GM19463 (cell line): ENCODE data around the gene CAMTA1.

ENCODE experiments used
- ATAC-seq: cut with Tn5 transposase; IDR thresholded peaks from one replicate; pipeline ENCODE4 v1.9.1; 2021; ENCODE audit warnings: mild to moderate bottlenecking, moderate library complexity; ENCODE audit not compliant: unreplicated experiment

Gene CAMTA1

DNA sequence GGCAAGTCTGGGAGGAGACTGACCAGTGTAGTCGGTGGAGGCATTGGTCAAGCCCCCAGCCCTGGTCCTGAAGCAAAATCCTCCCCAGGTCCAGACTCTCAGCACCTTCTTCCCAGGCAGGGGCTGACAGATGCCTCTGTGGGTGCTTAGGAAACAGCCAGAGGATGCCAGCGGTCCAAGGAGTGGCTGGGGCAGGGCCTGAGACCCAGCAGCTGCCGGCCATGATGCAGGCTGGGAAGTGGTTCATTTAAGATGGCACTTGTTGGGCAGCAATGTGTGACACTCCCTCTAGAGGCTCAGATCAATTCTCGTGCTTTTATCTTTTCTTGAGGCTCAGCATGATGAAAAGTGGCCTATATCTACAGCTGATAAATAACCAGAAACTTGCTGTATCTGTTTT, 820.8 kb downstream of the CAMTA1 start:
- ATAC-seq, result no peak

DNA sequence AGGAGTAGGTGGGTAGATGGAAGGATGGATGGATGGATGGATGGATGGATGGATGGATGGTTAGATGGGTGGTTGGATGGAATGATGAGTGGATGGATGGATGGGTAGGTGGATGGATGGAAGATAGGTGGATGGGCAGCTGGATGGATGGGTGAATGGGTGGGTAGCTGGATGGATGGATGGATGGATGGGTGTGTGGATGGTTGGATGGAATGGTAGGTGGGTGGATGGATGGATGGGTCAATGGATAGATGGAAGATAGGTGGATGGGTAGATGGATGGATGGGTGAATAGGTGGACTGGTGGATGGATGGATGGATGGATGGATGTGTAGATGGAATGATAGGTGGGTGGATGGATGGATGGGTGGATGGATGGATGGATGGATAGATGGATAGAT, 821.8 kb downstream of the CAMTA1 start:
- ATAC-seq, result no peak

DNA sequence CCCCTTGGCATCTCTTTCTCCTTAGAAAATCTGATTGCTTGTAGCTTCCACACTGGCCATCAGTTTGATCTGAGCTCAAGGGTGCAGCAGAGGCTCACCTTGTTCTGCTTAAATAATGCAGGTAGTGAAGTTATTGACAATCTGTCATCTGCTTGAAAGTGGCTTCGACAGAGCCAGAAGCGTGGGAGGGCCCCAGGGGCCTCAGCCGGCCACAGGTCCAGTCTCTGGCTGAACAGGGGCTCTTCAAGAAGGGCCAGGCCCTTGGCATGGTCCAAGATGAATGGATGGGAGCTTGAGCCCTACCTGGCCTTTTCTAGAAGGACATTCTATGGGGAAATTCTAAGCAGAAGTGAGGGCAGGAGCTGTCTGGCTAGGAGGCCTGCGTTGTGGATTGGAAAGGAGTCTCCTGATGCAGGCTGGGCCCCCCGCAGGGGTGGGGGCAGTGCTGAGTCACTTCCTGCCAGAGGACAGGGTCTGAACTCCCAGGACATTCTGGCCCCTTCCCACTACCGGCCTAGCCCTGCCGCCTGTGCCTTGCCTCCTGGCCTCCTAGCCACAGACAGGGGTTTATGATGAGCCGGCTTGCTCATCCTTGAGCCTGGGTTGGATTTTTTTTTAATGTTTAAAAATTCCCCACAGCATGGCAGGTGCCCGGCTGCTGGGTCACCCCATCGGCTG, 823.5 kb downstream of the CAMTA1 start:
- ATAC-seq, result no peak

DNA sequence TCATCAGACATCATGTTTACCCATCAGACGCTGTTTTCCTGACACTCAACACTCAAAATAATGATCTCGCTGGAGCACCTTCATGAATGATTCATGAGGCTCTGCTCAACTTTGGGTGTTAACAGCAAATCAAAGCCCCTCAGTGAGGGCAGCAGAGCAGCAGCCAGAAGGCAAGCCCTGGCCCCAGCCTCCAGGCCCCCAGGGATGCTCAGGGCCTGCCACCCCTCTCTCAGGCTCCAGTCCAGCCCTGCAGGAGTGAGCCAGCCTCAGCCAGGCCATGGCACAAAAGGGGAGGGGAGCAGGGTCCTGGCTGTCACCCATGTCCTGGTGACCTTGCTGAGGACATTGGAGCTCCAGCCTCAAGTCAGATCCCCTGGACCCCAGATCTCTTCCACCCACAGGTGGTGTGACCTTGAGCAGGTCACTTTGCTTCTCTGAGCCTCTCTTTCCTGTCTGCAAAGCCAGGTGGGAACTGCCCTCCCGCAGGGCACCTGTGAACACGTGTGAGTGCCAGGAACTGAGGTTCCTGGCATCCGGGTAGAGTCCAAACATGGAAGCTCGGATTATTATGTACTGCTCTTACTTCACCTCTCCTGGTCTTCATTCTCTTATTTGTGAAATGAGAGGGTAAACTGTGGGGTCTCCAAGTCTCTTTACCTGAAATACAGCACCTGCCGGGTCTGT, 824.2 kb downstream of the CAMTA1 start:
- ATAC-seq, result no peak

DNA sequence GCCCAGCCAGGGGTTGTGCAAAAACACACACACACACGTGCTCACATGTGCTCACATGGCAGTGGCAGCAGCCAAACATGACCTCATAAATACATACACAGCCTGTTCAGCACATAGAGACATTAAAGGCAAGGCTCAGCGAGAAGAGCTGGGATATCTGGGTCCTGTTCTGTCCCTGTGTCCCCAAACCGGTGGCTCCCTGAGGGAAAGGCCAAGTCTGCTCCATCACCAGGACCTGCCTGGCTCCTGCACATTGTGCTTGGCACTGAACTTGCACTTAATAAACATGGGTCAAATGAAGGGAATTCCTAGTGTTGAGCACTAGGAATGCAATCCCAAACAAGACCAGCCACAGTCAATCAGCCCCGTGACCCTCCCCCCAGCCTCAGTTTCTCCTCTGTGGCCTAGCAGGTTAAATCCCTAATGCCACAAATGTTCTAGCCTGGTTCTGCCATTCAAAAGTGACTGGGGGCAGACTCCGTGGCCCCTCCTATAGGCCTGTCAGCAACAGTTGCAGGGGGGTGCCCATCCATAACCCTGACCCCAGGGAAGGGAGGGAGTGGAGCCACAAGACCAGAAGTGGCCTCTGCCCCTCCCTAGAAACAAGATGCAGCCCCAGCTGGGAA, 825.0 kb downstream of the CAMTA1 start:
- no peak for ATAC-seq

DNA sequence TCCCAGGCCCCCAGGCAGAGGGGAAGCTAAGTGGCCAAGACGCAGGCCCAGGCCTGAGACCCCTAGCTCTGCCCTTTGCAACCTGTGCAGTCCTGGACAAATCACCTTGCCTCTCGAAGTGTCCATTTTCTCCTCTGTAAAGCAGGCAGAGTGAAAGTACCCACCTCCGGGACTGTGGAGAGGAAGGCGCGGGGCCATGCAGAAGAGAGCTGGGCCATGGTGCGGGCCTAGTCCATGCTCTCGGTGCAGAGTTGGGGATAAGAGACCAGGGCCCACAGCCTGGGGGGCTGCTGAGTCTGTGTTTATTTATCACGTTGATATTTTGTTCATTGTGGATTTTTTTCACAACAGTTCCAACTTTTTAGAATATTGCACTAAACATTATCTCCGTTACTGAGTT, 825.7 kb downstream of the CAMTA1 start:
- ATAC-seq, result no peak

DNA sequence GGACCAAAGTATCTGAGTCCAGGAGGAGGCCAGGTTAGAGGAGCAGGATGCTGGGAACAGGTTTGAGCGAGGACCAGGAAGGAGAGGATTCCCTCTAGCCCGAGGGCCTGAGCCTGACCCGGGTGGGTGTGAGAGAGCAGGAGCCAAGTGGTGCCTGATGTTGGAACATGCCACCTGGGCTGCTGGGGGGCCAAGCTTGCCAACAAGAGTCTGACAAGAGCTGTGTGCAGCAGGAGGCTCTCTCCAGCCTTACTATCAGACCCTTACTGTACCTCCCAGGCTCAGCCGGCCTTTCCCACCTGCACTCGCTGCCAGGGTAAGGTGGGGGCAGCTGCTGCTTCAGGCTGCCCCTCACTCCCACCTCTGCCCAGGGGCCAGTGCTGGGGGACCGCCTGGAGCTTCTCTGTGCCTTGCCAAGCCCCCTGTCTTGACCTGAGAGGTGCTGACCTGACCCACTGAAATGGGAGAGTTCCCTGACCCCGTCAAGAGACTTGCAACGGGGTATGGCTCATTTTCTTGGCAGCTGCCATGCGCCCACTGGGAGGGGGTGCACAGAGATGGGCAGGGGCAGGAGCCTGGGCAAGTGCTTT, 826.3 kb downstream of the CAMTA1 start:
- no peak for ATAC-seq

DNA sequence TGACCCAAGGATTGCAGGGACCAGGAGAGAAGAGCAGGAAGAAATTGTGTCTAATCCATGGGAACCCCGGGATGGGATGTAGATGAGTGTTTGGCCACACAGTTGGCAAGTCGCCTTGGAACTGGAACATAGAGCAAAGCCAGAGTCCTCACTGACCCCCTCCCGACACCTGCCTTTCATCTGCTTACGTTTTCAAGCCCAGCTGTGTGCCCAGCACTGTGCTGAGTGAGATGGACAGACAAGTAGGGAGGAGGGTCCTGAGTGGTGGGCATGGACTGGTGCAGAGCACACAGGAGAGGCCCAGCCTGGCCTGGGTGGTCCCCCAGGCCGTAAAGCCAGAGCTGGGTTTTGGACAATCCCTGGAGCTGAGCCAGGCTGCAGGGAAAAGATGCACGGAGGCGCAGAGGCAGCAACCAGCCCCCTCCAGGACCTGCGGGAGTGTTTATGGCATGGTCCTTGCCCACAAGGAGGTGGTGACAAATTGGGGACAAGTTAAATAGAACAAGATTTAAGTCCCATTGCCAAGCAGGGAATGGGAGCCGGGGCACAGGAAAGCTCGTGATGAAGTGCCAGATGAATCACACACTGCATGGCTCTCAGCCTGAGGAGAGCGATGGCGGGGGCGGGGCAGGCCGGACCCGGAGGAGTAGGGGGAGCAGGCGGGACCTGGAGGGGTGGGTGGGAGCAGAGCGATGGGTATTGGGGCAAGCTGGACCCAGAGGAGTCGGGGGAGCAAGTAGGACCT, 828.0 kb downstream of the CAMTA1 start:
- ATAC-seq, result no peak

DNA sequence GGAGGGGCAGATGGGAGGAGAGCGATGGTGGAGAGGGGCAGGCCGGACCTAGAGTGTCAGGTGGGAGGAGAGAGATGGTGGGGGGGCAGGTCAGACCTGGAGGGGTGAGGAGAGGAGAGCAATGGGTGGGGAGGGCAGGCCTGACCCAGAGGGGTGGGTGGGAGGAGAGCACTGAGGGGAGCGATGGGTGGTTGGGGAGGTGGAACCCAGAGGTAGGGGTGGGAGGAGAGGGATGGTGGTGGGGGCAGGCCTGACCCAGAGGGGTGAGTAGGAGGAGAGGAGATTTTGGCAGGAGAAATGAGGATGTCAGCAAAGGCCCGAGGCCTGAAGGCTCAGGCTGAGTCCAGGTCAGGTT, 828.6 kb downstream of the CAMTA1 start:
- ATAC-seq, result no peak

DNA sequence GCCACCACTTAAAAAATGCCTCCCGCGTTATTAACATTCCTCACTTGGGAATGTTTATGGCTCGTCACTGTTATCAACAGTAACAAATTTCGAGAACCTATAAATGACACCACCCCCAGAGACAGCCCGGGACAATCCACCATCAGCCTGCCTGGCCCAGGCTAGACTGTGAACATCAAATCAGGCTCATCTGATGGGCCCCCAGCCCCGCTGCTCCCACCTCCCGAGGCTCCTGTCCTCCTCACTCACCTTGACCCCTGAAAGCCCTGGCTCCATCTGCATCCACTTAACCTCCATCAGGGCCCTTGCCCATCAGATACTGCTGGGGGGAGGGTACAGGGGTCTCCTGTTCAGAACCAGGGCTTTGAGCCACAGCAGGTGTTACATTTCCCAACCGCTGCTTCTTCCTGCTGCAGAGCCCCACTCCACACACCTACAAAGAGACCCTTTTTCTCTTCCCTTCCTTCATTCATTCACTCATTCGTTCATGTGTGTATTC, 829.4 kb downstream of the CAMTA1 start:
- ATAC-seq, result no peak

DNA sequence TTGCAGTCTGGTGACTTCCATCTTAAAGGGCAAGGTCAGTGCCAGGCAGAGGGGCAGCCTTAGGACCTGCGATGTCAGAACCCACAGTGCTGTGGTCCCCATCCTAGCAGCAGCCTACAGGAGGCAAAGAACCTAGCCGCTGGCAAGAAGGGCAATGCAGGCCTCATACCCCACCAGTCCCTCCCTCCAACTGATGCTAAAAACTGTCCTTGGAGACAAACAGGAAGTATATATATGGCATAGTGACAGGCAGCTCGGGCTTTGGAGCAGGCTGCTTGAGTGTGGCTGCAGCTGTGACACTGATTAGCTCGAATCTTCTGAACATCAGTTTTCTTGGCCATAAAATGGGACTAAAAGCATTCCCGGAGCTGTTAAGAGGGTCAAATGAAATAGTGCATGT, 829.9 kb downstream of the CAMTA1 start:
- ATAC-seq, result no peak

DNA sequence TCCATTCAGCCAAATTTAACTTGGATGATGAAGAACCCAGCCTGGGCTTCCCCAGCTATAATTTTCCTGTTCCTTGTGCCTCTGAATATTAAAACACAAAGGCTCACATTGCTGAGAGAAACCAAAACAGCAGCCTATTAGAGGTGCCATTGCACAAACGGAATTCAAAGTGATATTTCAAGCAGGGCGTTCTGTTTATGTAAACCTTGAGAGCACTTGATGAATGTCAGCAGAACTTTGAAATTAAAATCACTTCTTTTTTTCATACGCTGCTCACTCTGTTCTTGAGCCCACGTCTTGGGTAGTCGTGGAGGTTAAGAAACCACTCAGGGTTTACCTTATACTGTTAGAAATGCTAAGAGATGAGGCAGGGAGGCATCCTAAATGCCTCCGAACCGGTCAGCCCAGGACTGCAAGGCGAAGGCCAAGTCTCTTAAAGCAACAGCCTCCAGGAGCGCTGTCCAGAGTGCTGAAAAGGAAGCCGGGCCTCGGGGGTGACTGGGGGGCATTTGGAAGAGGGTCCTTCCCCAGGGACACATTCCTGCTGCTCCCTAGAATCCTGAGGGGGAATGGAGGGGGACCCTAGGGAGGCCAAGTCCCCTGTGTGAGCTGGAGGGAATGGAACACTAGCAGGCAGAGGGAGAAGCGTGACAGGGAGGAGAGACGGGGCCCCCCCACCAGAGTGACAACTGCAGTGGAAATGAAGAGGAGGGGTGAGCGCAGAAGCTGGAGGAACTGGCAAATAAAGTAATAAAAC, 831.0 kb downstream of the CAMTA1 start:
- no peak for ATAC-seq

DNA sequence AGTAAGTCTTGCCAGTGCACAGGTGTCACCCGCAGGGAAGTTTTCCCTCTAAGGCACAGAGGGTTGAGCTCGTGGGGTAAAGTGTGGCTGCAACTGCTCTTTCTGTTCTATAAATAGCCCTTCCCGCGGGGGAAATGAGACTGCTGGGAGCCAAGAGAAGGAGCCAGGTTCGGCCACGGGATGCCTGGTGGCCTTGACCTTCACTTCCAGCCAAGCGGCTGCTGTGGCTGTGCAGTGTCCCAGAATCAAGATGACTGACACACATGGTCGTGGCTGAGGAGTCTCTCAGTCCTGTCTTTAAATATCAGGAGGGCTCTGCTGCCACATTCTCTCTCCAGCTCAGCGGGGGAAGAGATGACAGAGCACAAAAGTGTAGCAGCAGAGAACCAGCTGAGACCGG, 831.7 kb downstream of the CAMTA1 start:
- ATAC-seq, result no peak

DNA sequence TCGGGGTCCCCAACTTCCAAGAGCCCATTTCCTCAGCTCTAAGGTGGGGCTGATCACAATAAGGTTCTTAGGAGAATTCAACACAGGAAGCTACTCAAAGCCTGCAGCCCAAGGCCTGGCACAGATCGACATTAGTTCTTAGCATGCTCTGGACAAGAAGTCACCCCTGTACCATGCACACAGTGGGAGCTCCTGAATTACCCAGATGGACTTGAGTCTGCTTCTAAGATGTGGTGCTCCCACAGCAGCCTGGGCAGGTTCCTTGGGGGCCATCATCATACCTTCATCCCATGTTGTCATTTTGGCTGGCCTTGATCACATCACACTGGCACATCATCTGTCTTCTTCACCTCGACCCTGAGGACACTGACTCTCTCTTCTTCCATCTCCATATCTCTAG, 832.6 kb downstream of the CAMTA1 start:
- no peak for ATAC-seq

DNA sequence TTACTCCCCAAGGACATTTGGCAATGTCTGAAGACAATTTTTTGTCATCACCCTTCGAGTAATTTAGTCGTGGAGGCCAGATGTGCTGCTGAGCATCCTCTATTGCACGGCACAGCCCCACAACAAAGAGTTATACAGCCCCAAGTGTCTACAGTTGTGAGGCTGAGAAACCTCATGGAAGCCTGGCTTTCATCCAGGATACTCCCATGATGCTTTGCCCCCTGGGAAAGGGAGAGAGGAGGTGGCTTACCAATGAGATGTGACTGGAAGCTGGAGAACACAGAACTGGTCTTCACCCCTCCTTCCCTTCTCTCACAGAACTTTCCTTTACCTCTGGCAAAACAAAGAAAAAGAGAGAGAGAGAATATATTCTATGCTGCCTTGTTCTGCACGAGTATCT, 834.9 kb downstream of the CAMTA1 start:
- no peak for ATAC-seq

DNA sequence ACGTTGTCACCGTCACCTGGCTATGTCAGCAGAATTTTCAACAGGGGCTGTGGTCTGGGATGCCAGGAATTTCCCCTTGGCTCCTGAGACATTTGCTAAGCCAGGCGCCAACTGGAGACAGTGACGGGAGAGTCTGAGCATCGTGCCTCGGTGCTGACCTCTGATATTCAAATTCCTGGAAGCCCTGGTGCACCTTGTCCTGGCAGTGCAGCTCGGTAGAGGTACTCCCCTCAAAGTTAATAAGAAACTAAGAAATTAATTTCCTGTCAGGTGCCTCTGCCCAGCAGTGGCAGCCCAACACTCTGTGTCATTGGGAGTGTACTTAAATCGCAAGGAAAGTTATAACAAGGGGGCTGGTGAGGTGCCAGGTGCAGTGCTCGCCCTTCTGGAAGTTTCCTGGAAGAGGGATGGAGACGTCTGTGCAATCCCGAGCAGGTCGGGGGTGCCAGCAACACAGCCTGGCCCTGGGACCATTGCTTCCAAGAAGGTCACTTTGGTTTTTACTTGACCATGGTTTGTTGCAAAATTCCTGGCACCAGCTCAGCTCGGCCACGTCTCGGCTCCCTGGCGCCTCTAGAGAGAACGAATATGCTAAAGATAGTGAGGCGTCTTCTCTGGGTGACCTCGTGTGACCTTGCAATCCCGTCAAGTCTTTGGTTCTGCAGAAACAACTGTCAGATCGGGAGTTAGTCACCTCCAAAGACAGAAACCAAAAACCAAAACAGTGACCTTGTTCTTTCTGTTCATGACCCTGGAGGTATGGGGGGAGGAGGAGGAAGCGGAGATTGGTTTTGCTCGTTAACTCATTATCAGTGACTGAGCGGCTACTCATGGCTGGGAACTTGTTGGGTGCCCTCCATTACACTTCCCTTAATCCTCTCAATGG, 836.3 kb downstream of the CAMTA1 start:
- no peak for ATAC-seq

DNA sequence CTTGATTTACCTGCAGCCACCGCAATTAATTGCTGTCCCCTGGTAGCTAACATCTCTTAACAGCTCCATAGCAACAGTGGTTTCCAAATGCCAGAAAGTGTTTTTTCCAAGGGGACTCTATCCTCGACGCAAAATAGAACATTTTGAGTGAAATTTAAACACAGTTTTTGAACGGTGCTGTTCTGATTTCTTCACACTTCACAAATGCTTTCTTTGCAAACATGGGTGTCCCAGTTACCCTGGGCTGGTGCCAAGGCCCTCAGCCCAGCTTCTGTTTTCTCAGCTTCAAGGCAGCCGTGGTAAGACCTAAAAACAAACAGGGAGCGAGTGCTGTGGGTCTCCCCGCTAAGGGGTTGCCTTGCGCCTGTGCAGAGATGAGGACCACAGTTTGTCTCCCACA, 838.6 kb downstream of the CAMTA1 start:
- no peak for ATAC-seq

DNA sequence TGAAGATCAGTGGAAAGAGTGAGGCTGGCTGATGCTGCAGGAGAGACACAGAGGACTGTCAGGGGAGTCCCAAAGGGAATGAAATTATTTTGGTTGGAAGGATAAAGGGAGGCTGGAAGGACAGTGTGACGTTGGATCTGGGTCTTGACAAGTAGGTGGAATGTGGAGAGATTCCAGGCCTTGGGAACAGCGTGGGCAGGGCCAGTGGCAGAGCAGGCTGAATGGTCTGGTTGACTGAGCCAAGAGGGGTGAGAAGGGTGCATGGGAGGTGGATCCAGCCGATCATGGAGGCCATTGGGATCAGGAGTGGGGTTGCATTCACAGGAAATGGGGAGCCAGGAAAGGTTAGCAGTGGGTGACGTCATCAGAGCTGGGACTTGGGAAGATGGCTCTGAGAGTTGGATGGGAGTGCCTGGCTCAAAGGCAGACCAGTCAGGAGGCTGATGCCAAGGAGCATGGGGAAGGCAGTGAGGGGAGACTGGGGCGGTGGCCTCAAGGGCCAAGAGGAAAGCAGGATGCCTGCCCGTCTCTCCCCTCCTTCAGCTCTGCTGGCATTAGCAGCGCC, 839.6 kb downstream of the CAMTA1 start:
- ATAC-seq, result no peak

DNA sequence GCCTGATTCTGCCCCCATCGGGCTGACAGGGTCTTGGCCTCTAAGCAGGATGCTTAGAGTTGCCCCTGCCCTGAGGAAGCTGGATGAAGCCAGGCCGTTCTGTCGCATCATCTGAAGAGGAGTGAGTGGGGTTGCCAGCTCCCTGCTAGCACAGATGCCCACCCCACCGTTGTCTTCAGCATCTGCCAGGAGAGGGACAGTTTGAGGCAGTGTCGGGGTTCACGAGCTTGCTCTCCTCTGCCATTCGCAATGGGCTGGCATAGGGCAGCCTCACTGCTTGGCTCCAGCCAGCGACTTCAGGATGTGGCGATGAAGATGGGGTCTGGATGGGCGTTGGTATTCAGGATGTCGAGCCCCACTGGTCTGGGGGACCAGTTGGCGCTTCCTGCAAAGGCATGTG, 840.1 kb downstream of the CAMTA1 start:
- no peak for ATAC-seq
